Limb (tissue), 2 donors: ENCODE data around the gene JPH2.

ENCODE experiments used
- DNase-seq, 2 donors: peaks; one replicate each; pipeline ENCODE4 v3.0.0-alpha.2; 2016; ENCODE audit errors: extremely low spot score in 2 of 2

Gene JPH2

GRCh38 chr20:44064501-44065400, 122.2 kb downstream of the JPH2 start:
- no peak for DNase-seq
